ENCODE results near the gene MC2R. TPM values are rescaled to one million over a fixed set of nuclear protein-coding genes. Genes with fewer than 3 reads are reported as not detected.

Gene MC2R
- total RNA-seq, 1 experiment from 2014 or later, result not detected

DNA sequence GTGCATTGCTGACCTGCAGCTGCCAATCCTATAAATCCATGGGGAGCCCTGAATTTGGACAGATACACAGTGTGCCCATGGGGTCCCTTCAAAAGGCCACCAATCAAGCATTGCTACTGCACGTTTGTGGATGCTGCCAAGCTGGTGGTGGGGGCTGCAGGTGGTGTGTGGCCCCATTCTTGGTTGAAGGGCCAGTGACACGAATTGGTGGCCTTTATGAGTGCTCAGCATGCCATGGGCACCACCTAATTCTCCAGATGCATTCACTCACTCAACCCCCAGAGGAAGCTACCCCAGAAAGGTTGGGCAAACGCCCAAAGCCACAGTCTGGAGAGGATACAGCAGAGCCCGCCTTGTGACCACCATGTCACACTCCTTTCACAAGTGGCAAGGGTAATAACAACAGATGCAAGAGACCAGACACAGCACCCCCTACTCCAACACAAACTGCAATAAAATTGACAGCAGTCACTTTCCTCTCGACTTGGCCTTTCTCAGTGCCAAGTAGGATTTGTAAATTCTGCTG lies 27.1 kb downstream of the MC2R start:
- no peak overlapping the region for H3K4me3 Mint-ChIP-seq
- WGBS (ENCODE audit: extremely low coverage, insufficient read length, low lambda C conversion rate), result no CpG with 5 or more reads among the region's 5 CpGs
- H3K27ac ChIP-seq (ENCODE audit: insufficient read length, low read depth, low read length), result no peak overlapping the region

More for the DNA sequence above, 27.1 kb downstream of the MC2R start:
- Mint-ChIP-seq H3K27ac (no peak overlapping the region), H3K27me3 (ENCODE audit: low read depth) (peaks cover 7% of the 10 kb centered on the region), H3K4me1 (peaks cover 12 to 24% of the 10 kb centered on the region in 2 experiments), H3K36me3 (ENCODE audit: insufficient read depth in 1 of 3, low read depth in 3 of 3) (no peaks in the 10 kb centered on the region), H3K9me3 (no peaks in the 10 kb centered on the region; a peak in 1 of 5 replicates)
- Histone ChIP-seq H2AFZ (ENCODE audit: low read length) (no peak overlapping the region), H3K4me2 (ENCODE audit: insufficient read depth, insufficient read length, low read length) (no peak overlapping the region), H3K4me1 (ENCODE audit: insufficient read depth, low read length) (no peaks in the 10 kb centered on the region), H3K56ac (ENCODE audit: insufficient read length, low read depth, low read length) (no peak overlapping the region), H4K8ac (replicated peaks; ENCODE audit: insufficient read length, low read depth, low read length) (no peak overlapping the region), H3K9ac (ENCODE audit: extremely low read depth, insufficient read length, low read length) (no peak overlapping the region), H4K91ac (ENCODE audit: insufficient read length, low read depth, low read length) (no peak overlapping the region), H4K5ac (ENCODE audit: insufficient read length, low read depth, low read length) (no peak overlapping the region), H4K20me1 (ENCODE audit: control insufficient read depth, insufficient read depth, insufficient read length) (no peaks in the 10 kb centered on the region), H3K14ac (ENCODE audit: insufficient read depth, low read length) (no peak overlapping the region; the same call in 1 of the 2 replicates), H3K27me3 (ENCODE audit: insufficient read depth, low read length) (no peaks in the 10 kb centered on the region), H2BK5ac (ENCODE audit: insufficient read length, low read length) (no peak overlapping the region), H2BK12ac (ENCODE audit: insufficient read length, low read depth, low read length) (no peak overlapping the region), H3K23me2 (ENCODE audit: insufficient read length, low read depth, low read length, poor library complexity, severe bottlenecking) (no peaks in the 10 kb centered on the region), H3K9me3 (ENCODE audit: control insufficient read depth, low read depth, low read length) (no peaks in the 10 kb centered on the region), H2AK5ac (ENCODE audit: insufficient read length, low read length) (no peak overlapping the region), H3K79me1 (ENCODE audit: insufficient read depth, low read depth, low read length, poor library complexity, severe bottlenecking) (no peaks in the 10 kb centered on the region), H3K79me2 (ENCODE audit: insufficient read depth, low read length) (no peaks in the 10 kb centered on the region), H3K4ac (ENCODE audit: low read depth, low read length) (no peak overlapping the region), H2BK120ac (ENCODE audit: low read depth, low read length, poor library complexity, severe bottlenecking) (no peak overlapping the region), H3K23ac (ENCODE audit: insufficient read length, low read depth, low read length) (no peak overlapping the region), H3K18ac (ENCODE audit: insufficient read length, low read depth, low read length) (no peak overlapping the region), H2BK15ac (ENCODE audit: low read depth, low read length) (no peak overlapping the region), H3T11ph (ENCODE audit: low read length) (no peak overlapping the region), H2BK20ac (ENCODE audit: low read depth, low read length, poor library complexity, severe bottlenecking) (no peak overlapping the region)
- no peak for DNase-seq
- TF ChIP-seq, protein P1, sequence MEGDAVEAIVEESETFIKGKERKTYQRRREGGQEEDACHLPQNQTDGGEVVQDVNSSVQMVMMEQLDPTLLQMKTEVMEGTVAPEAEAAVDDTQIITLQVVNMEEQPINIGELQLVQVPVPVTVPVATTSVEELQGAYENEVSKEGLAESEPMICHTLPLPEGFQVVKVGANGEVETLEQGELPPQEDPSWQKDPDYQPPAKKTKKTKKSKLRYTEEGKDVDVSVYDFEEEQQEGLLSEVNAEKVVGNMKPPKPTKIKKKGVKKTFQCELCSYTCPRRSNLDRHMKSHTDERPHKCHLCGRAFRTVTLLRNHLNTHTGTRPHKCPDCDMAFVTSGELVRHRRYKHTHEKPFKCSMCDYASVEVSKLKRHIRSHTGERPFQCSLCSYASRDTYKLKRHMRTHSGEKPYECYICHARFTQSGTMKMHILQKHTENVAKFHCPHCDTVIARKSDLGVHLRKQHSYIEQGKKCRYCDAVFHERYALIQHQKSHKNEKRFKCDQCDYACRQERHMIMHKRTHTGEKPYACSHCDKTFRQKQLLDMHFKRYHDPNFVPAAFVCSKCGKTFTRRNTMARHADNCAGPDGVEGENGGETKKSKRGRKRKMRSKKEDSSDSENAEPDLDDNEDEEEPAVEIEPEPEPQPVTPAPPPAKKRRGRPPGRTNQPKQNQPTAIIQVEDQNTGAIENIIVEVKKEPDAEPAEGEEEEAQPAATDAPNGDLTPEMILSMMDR (conservative IDR thresholded peaks at IDR 0.05), result no peak
